Activated CD8-positive, alpha-beta memory T cell treated with anti-CD3 and anti-CD28 coated beads for 24 hours (primary cell): ENCODE data around the gene PLEKHA4.
"Not testable (repeated sequence)": the region's sequence is repeated elsewhere in the genome, so short reads cannot be mapped to it uniquely, and the experiment has no call there.

Experiments used
- DNase-seq: peaks from one replicate; pipeline ENCODE4 v3.0.0-alpha.2; 2020

PLEKHA4 gene

DNA sequence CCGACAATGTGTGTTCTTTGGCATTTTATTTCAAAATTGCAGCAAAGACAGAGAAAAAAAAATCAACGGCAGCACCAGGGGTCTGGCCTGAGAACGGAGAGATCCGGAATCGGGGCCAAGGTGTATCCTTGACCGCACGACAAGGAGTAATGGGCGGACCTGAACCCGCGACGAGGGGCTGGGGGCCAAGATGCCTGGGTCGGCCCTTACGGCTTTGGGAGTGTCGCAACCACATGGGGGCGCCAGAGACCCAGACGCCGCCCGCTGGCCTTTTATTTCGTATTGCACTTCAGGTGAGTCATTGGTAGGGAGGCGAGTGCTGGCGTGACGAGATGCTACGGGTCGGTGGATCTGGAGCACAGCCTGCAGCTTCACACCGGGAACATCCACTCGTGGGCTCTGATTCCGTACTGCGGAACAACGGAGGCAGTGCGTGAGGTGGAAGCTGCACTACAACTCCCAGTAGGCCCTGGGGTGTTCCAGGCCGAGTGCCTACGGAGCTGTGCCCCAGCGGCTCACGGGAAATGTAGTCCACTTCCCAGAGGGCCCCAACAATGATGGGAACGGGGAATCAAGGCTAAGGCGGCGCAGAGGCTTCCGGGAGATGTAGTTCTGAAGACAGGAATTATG, 73.2 kb downstream of the PLEKHA4 start:
- peak; percentile 93 for DNase-seq

- no peak for DNase-seq
These were observed 74.1 kb downstream of the PLEKHA4 start for GRCh38 chr19:48794291-48794690.

DNA sequence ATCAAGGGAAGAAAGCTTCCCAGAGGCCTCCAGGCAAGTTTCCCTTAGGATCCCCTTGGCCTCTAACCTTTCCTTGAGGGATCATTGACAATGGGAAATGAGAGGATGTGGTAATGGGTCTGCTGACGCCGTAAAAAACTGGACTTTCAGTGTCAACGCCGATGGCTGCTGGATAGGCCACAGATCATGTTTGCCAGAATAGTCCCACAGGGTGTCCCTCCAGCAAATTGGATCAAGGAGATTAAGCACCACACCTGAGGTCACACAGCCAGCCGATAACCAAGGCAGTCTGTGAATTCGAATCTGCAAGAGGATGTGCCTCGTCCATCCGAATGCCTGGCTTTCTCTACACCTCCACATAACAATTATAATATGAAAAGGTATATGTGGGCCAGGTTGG, 75.1 kb downstream of the PLEKHA4 start:
- no peak for DNase-seq

- DNase-seq, result not testable (repeated sequence)
These were observed 81.1 kb downstream of the PLEKHA4 start for GRCh38 chr19:48787331-48787730.
